Hematopoietic multipotent progenitor cell (in vitro differentiated cells): Measurements from ENCODE around the gene C14orf180. TPM values are rescaled to one million over a fixed set of nuclear protein-coding genes. Genes with fewer than 3 reads are reported as not detected.
"Not testable (repeated sequence)": the region's sequence is repeated elsewhere in the genome, so short reads cannot be mapped to it uniquely, and the experiment has no call there.

Experiments
- DNase-seq, 3 donors: peaks; one replicate each; pipeline ENCODE4 v3.0.0-alpha.2; 2011 to 2015; ENCODE audit warnings: low read depth in 2 of 3, low spot score in 2 of 3
- total RNA-seq: library from RNA; depleted of rRNA; stranded (reverse); fragments of >200 nt; gene quantifications from one replicate; pipeline ENCODE4 v1.2.3, GENCODE V29; 2012

C14orf180 gene
- total RNA-seq, 1 donor = not detected

GRCh38 chr14:104577426-104577825 is 2.1 kb upstream of the C14orf180 start:
- no peak for DNase-seq

GRCh38 chr14:104577847-104578301 is 1.7 kb upstream of the C14orf180 start:
- no peak for DNase-seq

- DNase-seq = no peak
These were observed 1.2 kb upstream of the C14orf180 start for GRCh38 chr14:104578321-104578720.

GRCh38 chr14:104579939-104580338 is 375 bp downstream of the C14orf180 start:
- not testable (repeated sequence) for DNase-seq

GRCh38 chr14:104580961-104581360 is 1.4 kb downstream of the C14orf180 start:
- no peak for DNase-seq

- DNase-seq = no peak
These were observed 2.0 kb downstream of the C14orf180 start for GRCh38 chr14:104581521-104581920.

- DNase-seq = no peak
These were observed 2.4 kb downstream of the C14orf180 start for GRCh38 chr14:104582005-104582404.

GRCh38 chr14:104582662-104583061 is 3.1 kb downstream of the C14orf180 start:
- DNase-seq = no peak

- no peak for DNase-seq
These were observed 4.1 kb downstream of the C14orf180 start for GRCh38 chr14:104583424-104584306.

- DNase-seq = no peak
These were observed 5.0 kb downstream of the C14orf180 start for GRCh38 chr14:104584557-104584956.

- DNase-seq = no peak
These were observed 6.6 kb downstream of the C14orf180 start for GRCh38 chr14:104585966-104586697.

GRCh38 chr14:104586832-104587620 is 7.5 kb downstream of the C14orf180 start:
- DNase-seq = no peak

GRCh38 chr14:104587641-104588040 is 8.1 kb downstream of the C14orf180 start:
- no peak for DNase-seq

GRCh38 chr14:104588066-104588857 is 8.7 kb downstream of the C14orf180 start:
- no peak for DNase-seq

GRCh38 chr14:104589338-104590195 is 10.0 kb downstream of the C14orf180 start:
- DNase-seq = no peak

GRCh38 chr14:104590240-104590965 is 10.8 kb downstream of the C14orf180 start:
- no peak for DNase-seq

GRCh38 chr14:104591031-104591430 is 11.5 kb downstream of the C14orf180 start:
- no peak for DNase-seq

GRCh38 chr14:104591506-104592291 is 12.1 kb downstream of the C14orf180 start:
- DNase-seq = no peak
